Measurements from ENCODE around the gene NPSR1. TPM values are rescaled to one million over a fixed set of nuclear protein-coding genes. Genes with fewer than 3 reads are reported as not detected.
A peak's percentile ranks its signal among the peaks of the same experiment; 100 is the strongest.

Gene NPSR1
- total RNA-seq, 2 experiments from 2014 or later, result not detected

DNA sequence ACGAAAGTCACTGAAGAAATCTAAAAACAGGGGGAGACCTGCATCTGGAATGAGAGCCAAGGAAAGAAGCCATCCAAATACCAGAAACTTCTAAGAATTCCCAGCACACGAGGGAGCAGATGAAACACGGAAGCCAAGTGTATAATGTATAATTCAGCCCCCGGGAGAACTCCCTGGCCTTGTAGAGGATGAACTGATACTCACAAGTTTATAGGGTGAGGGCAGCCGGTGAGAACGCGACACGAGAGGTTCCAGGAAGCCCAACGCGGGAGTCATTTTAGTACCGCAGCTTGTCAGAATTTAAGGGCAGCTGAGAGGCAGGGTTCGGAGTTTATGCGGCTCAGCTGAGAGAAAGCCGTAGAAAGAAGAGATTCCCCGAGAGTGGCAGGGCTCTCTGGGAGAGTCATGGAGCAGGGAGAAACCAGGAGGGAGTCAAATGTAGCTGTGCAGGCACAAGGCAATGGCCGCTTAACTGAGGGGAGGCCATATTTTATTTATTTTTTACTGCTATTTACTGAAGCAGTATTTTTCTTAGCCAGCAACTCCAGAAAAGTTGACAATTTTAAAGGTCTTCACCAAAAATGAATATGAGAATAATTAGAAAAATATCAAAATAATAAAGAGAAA is 164.0 kb downstream of the NPSR1 start:
- no peaks in the 10 kb centered on the region for H3K9me2 ChIP-seq (ENCODE audit: insufficient read depth, low read length)
- no peak overlapping the region for H3K4me2 ChIP-seq (ENCODE audit: low read length)
- H3K27ac ChIP-seq (ENCODE audit: low read depth, low read length, poor library complexity, severe bottlenecking), result no peak overlapping the region
- no peaks in the 10 kb centered on the region for H3K4me1 ChIP-seq (ENCODE audit: insufficient read depth, low read length, poor library complexity, severe bottlenecking)
- POLR2A ChIA-PET, result interaction anchor here (0.6 kb wide), 1 partner anchor 34 kb away, joined by 3 read pairs; no protein-coding TSS in a partner anchor
- CTCF ChIA-PET (ENCODE audit: unreplicated experiment), result no interaction called here
- no peak overlapping the region for H2AFZ ChIP-seq (ENCODE audit: low read length)
- TF ChIP-seq, protein P1, sequence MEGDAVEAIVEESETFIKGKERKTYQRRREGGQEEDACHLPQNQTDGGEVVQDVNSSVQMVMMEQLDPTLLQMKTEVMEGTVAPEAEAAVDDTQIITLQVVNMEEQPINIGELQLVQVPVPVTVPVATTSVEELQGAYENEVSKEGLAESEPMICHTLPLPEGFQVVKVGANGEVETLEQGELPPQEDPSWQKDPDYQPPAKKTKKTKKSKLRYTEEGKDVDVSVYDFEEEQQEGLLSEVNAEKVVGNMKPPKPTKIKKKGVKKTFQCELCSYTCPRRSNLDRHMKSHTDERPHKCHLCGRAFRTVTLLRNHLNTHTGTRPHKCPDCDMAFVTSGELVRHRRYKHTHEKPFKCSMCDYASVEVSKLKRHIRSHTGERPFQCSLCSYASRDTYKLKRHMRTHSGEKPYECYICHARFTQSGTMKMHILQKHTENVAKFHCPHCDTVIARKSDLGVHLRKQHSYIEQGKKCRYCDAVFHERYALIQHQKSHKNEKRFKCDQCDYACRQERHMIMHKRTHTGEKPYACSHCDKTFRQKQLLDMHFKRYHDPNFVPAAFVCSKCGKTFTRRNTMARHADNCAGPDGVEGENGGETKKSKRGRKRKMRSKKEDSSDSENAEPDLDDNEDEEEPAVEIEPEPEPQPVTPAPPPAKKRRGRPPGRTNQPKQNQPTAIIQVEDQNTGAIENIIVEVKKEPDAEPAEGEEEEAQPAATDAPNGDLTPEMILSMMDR (conservative IDR thresholded peaks at IDR 0.05; ENCODE audit: low read length), result no peak
- TF ChIP-seq EZH2phosphoT487 (IDR thresholded peaks at IDR 0.05; ENCODE audit: borderline replicate concordance, low read depth, low read length), result no peak
- H3K9me3 ChIP-seq (ENCODE audit: low read length), result no peaks in the 10 kb centered on the region
- H4K20me1 ChIP-seq (ENCODE audit: insufficient read depth, low read length), result no peaks in the 10 kb centered on the region
- intact Hi-C loops (cut with micrococcal nuclease; ENCODE audit: unreplicated experiment), result no loop called here
- DNase-seq (ENCODE audit: low spot score), result no peak
- BruUV-seq (replicated peaks), result no TSS peak
- H3K4me3 ChIP-seq (ENCODE audit: low read depth, low read length, poor library complexity, severe bottlenecking), result no peak overlapping the region
- H3K36me3 ChIP-seq (ENCODE audit: insufficient read depth, low read length), result no peaks in the 10 kb centered on the region
- H3K79me2 ChIP-seq (ENCODE audit: insufficient read depth, low read depth, low read length), result no peaks in the 10 kb centered on the region

DNA sequence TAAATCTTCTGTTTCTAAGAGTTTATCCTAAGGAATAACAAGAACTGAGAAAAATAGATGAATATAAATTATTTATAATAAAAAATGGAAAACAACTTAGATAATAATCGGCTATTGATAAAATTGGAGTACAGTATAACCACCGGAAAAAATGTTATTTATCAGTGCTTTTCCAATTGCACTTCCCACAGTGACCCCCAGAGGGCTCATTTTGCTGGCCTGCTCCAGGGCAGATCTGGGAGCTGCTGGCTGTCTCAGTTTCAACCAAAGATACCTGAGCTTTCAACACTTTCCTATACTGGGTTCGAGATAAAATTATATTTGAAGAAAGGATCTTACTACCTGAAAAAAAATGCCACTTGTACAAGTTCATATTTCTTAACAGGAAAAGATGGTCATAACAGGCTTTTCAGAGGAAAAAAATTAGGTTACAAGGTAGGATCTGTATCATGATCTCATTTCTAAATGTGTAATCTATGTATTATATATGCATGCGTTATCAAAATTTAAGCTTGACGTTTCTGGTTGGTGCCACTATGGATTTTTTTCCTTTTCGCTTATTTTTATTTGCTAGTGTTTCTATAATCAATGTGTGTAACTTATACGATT is 165.7 kb downstream of the NPSR1 start:
- POLR2A ChIA-PET, result interaction anchor here (0.6 kb wide), 1 partner anchor 96 kb away, joined by 3 read pairs; no protein-coding TSS in a partner anchor
- DNase-seq (ENCODE audit: low spot score), result peak; percentile 36
- Histone ChIP-seq H4K20me1 (ENCODE audit: insufficient read depth, low read length) (no peaks in the 10 kb centered on the region), H2AFZ (ENCODE audit: low read length) (no peak overlapping the region), H3K4me1 (ENCODE audit: insufficient read depth, low read length, poor library complexity, severe bottlenecking) (no peaks in the 10 kb centered on the region), H3K27ac (ENCODE audit: low read depth, low read length, poor library complexity, severe bottlenecking) (no peak overlapping the region), H3K4me3 (ENCODE audit: low read depth, low read length, poor library complexity, severe bottlenecking) (no peak overlapping the region), H3K9me2 (ENCODE audit: insufficient read depth, low read length) (no peaks in the 10 kb centered on the region), H3K9me3 (ENCODE audit: low read length) (no peaks in the 10 kb centered on the region), H3K79me2 (ENCODE audit: insufficient read depth, low read depth, low read length) (no peaks in the 10 kb centered on the region), H3K36me3 (ENCODE audit: insufficient read depth, low read length) (no peaks in the 10 kb centered on the region), H3K4me2 (ENCODE audit: low read length) (no peak overlapping the region)
- BruUV-seq (replicated peaks), result no TSS peak
- intact Hi-C loops (cut with micrococcal nuclease; ENCODE audit: unreplicated experiment), result loop anchor here (1.0 kb wide), 1 partner anchor 212 kb away; no protein-coding TSS in a partner anchor
- CTCF ChIA-PET (ENCODE audit: unreplicated experiment), result no interaction called here
- TF ChIP-seq, protein P1 (conservative IDR thresholded peaks at IDR 0.05; ENCODE audit: low read length), result peak; percentile 87
- no peak for TF ChIP-seq EZH2phosphoT487 (IDR thresholded peaks at IDR 0.05; ENCODE audit: borderline replicate concordance, low read depth, low read length)

DNA sequence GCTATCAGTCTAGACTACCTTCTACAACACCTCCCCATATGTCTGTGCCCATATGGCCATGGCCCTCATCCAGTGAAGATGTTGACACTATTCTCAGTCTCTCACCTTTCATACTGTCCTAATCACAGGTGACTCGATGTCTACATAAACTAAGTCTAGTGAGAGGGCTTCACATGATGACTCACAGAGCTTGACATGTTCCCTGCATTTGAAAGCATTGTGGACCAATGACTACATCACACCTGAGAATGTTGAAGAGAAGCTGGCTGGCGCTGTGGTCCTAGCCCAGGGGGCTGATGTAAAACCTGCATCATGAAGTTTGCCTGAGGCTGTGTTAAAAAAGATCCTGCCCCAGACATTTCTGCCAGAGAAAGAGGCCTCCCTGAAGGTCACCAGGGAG is 167.2 kb downstream of the NPSR1 start:
- ChIA-PET CTCF (ENCODE audit: unreplicated experiment) (no interaction called here), POLR2A (no interaction called here)
- Histone ChIP-seq H3K4me3 (ENCODE audit: low read depth, low read length, poor library complexity, severe bottlenecking) (no peak overlapping the region), H3K36me3 (ENCODE audit: insufficient read depth, low read length) (no peaks in the 10 kb centered on the region), H3K9me3 (ENCODE audit: low read length) (no peaks in the 10 kb centered on the region), H4K20me1 (ENCODE audit: insufficient read depth, low read length) (no peaks in the 10 kb centered on the region), H3K9me2 (ENCODE audit: insufficient read depth, low read length) (no peaks in the 10 kb centered on the region), H3K4me2 (ENCODE audit: low read length) (no peak overlapping the region), H3K4me1 (ENCODE audit: insufficient read depth, low read length, poor library complexity, severe bottlenecking) (no peaks in the 10 kb centered on the region), H2AFZ (ENCODE audit: low read length) (no peak overlapping the region), H3K79me2 (ENCODE audit: insufficient read depth, low read depth, low read length) (no peaks in the 10 kb centered on the region), H3K27ac (ENCODE audit: low read depth, low read length, poor library complexity, severe bottlenecking) (no peak overlapping the region)
- no peak for TF ChIP-seq EZH2phosphoT487 (IDR thresholded peaks at IDR 0.05; ENCODE audit: borderline replicate concordance, low read depth, low read length)
- TF ChIP-seq, protein P1 (conservative IDR thresholded peaks at IDR 0.05; ENCODE audit: low read length), result no peak
- intact Hi-C loops (cut with micrococcal nuclease; ENCODE audit: unreplicated experiment), result no loop called here
- no TSS peak for BruUV-seq (replicated peaks)
- DNase-seq (ENCODE audit: low spot score), result no peak

All from OCI-LY7 (cell line).